Hippocampal formation (tissue), 2 donors: Measurements from ENCODE around the gene MLLT3.
"Not testable (repeated sequence)": the region's sequence is repeated elsewhere in the genome, so short reads cannot be mapped to it uniquely, and the experiment has no call there.

ENCODE experiments used
- DNase-seq, 2 donors: peaks; one replicate each; lab custom pipeline; 2025; lab: John Stamatoyannopoulos, UW

The MLLT3 gene

DNA sequence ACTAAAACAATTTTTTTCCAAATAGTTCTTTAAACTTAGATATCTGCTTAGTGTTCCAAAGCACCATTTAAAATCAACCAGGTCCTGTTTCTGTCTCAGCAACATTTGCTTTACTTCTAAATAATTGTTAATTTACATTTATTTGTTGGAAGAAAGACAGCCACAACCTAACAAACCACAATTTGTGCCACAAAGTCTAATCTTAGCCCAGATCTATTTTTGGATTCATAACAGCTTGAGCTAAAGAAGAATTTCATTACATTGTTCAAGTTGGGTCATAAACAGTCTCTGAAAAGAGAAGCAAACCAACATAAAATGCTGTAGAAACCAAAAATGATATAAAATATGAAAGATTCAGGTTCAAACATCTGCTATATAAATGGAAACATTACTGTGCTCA is 24.4 kb downstream of the MLLT3 start:
- no peak for DNase-seq

DNA sequence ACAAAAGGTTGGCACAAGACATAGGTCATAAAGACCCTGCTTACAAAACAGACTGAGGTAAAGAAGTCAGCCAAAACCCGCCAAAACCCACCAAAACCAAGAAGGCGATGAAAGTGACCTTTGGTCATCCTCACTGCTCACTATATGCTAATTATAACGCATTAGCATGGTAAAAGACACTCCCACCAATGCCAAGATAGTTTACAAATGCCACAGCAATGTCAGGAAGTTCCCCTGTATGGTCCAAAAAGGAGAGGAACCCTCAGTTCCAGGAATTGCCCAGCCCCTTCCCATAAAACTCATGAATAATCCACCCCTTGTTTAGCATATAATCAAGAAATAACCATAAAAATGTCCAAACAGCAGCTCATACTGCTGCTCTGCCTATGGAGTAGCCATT is 27.7 kb downstream of the MLLT3 start:
- DNase-seq = no peak

DNA sequence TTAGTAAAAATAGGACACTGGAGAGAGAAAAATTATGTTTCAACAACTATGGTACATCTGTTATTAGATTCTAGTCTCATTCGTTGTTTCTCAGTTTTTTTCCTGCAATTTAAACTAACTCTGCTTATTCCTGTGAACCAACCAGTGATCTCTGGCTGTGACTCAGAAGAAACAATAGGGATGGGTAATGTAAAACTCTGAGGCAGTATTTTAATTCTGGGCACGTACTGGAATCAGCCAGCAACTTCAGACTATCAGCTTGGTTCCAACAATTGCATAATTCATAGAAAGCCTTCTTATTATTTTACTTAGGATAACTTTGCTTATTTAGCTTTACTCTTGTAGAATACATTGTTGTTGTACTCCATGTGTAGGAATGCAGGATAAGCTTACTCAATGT is 28.8 kb downstream of the MLLT3 start:
- no peak for DNase-seq

DNA sequence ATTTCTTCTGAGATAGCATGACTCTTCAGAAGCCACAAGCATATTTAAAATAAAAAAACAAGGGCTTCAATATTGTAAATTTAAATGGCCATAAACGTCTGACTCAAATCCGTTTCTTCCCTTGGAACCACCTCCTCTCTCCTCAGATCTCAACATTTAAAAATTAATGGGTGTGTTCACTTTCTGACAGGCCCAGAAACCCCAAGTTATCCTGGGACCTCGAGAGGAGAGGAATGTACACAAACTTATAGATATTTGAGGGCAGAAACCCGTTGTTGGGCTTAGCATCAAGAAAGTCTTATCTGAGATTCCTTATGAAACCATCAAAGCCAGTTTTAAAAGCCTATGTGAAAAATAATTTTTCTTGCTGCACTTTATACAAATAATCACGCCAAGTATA is 29.2 kb downstream of the MLLT3 start:
- no peak for DNase-seq

DNA sequence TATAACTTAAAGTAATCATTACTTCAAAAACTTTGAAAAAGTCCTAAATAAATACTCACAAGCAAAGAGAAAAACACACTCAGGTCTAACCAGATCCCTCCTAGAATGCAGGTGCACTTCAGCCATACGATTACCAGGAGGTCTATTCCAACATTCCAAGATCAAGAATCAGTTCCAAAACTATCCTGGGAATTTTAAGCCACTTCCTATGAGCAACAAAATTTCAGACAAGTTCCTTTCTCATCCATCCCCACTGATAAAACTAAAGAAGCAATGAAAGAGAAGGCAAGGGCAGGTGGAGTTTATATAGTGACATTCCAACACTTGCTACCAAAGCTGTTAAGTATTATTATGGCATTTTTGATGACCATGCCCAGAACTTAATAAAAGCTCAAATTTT is 29.6 kb downstream of the MLLT3 start:
- DNase-seq = no peak

DNA sequence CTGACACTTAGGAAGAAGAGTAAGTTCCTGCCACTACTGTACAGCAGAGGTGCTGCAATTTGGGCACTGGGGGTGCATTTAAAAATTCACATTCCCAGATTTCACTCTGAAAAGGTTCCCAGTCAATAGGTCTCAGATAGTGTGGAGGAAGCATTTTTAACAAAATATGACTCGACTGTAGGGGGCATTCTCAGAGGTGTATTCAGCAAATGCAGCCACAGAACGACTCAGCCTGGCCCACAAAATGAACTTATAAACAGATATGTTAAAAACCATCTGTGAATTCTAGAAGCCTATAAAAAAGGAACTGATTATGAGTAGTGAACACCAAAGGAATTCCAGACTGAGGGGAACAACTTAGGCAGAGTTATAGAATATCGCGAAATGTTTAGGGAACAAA is 31.1 kb downstream of the MLLT3 start:
- no peak for DNase-seq

DNA sequence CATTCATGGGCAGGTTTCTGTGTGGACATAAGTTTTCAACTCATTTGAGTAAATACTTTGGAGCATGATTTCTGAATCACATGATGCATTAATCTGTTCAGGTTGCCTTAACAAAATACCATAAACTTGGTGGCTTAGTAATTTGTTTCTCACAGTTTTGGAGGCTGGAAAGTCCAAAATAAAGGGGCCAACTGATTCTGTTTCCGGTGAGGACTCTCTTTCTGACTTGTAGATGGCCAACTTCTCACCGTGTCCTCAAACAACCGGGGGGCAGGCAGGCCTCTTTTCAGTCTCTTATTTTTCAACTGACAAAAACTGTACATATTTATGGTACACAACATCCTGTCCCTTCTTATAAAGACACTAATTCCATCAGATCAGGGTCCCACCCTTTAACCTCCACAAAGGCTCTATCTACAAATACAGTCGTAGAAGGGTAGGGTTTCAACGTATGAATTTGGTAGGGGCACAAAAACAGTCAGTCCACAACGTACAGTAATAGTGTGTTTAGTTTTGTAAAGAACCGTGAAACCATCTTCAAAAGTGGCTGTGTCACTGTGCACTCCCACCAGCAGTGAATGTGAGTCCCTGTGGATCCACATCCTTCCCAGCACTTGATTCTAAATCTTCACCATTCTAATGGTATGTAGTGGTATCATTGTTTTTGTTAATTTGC is 37.2 kb downstream of the MLLT3 start:
- no peak for DNase-seq

DNA sequence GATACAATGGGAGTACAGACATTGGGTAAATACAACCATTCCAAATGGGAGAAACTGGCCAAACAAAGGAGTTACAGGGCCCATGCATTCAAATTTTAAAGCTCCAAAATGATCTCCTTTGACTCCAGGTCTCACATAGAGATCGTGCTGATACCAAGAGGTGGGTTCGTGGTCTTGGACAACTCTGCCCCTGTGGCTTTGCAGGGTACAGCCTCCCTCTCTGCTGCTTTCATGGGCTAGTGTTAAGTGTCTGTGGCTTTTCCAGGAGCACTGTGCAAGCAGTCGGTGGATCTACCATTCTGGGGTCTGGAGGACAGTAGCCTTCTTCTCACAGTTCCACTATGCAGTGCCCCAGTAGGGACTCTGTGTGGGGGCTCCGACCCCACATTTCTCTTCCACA is 39.2 kb downstream of the MLLT3 start:
- not testable (repeated sequence) for DNase-seq

DNA sequence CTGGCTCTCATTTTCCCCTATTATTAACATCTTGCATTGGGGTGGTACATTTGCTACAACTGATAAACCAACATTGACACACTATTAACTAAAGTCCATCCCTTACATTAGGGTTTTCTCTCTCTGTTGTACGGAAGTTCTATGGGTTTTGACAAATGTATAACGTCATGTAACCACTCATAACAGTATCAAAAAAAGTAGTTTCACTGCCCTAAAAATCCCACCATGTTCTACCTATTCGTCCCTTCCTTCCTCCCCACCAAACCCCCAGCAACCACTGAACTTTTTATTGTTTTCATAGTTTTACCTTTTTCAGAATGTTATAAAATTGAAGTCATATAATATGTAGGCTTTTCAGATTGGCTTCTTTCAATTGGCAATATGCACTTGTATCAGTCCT is 40.1 kb downstream of the MLLT3 start:
- DNase-seq = no peak

DNA sequence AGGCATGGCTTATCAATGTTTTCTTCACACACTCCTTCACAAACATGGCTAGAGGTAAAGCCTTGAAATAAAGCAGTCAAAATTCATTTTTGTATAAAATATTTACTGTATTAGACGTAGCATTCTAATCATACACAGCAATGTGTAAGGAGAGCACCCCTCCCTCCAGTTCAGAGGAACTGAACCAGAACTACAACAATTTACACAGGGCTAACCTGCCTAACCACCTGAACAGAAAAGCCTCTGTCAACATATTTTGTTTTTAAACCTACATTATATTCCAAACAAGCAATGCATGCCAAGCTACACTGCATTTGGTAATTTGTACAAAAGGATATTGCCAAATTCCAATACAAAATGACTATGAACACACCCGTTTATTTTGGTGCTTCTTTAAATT is 41.6 kb downstream of the MLLT3 start:
- no peak for DNase-seq

DNA sequence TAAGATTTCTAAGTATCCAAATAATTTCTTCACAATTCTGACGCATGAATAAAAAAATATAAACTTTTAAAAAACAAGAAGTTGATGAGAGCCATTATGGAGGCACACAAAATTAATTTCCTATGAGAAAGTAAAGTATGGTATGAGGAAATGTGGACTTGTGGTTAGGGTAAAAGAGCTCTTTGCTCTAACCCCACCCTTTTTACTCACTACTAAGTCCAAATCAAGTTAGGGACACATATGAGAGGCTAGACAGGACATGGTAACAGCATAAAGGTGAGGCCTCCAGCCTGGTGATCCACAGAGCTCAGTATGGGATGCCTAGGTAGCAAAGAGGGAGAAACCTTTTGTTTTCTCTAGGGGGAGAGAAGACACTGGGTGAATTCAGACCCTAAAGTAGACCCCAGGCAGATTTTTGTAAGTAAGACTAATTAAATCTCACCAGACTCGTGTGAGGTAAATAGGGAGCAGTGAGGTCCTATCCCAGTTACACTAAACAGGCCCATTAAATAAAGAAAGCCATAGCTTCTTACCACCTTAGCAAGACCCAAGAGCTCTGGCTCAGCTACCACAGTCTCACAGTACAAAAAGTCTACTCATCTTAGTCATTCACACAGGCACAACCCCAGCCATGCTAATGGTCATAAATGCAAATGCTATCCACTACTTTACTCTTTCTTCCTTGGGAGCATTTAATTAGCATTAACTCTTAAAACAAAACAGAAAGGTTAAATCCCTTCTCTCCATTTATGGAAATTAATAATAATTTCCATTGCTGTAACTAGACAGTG is 42.6 kb downstream of the MLLT3 start:
- DNase-seq = no peak

DNA sequence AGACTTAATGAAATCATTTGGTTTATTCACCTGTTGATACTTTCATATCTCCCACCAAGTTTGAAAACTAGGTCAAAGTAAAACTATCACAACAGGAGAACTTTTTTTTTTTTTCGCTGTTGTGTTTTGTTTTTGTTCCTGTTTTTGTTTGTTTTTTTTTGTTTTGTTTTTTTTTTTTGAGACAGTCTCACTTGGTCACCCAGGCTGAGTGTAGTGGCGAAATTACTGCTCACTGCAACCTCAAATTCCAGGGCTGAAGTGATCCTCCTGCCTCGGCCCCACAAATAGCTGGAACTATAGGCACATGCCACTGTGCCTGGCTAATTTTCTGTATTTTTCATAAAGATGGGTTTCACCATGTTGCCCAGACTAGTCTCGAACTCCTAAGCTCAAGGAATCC is 49.3 kb downstream of the MLLT3 start:
- no peak for DNase-seq

DNA sequence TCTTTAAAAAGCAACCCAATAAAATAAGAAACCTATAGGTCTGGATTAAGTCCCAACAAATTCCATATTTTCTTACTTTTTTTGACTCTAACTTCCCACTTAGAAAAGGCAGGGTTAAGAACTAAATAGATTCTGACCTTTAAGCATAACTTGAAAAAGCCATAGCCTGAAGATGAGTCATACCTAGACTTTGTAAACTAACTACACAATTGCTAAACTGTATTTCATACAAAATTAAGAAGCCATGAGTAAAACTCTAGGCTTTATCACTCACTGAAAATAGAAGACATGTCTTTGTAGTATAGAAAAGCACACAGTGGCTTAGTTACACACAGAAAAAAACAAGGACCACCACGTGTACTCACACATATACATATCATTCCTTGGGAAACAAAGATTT is 51.5 kb downstream of the MLLT3 start:
- DNase-seq = no peak

DNA sequence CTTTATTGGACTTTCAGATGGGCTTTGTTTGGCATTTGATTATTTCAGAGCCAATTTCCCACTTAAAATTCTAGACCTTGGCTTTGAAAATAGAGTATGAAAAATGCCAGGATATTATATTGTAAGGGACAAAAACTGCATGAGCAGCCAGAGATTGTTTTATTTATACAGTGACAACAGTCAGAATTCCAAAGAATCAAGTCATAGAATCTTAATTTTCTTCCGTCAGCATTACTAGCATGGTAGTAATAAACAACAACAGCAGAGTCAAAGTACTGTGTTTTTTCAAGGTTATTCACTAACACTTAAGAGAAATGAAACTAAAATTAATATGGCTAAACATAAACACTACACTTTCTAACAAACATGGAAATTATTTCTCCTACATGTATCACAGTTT is 52.2 kb downstream of the MLLT3 start:
- DNase-seq = no peak

DNA sequence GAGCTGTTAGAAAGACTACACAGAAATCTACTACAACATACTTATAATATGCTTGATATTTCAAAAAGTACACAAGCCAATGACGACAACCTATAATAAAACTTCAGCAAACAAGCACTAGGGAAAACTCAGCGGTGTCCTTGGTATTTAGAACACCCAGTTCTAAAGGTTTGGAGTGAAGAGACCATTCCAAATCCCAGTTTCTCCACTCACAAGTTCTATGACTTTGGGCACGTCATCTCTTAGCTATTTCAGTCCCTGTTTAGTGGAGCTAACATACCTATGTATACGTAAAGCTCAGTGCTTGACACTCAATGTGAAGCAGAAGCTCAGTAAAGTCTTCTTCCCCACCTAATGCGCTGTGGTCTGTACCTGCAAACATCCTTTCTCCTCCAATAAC is 52.8 kb downstream of the MLLT3 start:
- no peak for DNase-seq

DNA sequence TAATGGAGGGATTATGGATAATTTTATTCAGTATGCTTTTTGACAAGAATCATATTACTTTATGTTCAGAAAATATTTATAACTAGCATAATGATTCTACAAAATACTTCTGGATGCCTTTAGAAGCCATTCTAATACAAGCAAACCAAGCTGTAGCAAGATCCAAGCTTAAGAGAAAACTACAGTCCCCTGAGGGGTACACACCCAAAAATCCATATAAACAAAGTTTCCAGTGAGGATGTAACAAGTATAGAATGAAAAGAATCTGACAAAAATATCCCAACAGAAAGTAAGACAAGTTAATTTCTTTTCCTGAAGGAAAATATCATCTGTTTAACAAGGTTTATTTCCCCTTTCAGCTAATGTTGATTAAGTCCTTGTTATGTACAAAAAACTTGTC is 53.9 kb downstream of the MLLT3 start:
- no peak for DNase-seq

DNA sequence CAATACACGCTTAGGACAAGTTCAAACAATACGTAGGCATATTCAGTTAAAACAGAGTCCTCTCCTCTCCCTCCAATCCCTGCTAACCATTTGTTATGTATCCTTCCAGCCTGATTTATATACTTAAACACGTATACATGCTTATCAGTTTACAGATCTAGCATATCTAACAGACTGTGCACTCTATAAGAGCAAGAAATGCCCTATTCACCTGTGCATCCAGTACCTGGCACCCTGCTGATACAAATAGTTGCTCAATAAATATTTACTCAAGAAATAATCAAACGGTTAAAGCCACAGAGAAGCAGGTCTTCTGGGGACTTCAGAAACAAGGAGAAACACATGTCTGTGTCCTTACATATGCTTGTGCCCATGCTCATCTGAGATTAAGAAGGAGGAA is 55.9 kb downstream of the MLLT3 start:
- no peak for DNase-seq

DNA sequence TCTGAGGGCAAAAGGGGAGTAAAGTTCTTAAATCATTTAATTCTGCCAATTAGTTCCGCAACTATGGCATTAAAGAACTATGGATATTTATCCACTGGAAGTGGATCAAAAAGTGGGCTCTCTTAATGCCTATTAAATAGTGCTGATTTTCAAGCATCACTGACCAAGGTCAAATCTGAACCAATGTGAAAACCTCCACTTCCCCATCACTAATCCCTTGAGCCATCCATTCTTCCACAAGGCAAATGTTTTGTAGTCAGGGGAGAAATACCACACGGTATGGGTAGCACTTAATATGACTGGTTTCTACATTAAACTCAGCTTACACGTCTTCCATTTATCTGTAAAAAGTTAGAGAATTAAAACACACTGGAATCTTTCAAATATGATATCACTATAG is 57.6 kb downstream of the MLLT3 start:
- no peak for DNase-seq

DNA sequence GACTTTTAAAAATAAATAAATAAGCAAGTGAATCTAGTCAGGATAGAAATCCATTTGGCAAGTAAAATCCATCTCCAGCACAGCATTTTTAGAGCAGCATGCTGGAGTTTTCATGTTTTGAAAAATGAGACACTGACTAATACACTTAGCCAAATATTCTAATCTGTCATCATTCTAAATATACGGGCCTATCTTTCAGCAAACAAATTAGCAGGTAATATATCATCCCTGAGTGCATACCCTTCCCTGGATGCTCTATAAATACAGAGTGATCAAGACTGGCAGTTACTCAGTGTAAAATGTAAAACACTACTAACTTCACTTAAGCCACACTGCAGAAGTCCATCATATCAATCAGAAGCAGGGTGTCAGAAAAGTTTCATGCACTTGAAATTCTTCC is 58.4 kb downstream of the MLLT3 start:
- DNase-seq = no peak

DNA sequence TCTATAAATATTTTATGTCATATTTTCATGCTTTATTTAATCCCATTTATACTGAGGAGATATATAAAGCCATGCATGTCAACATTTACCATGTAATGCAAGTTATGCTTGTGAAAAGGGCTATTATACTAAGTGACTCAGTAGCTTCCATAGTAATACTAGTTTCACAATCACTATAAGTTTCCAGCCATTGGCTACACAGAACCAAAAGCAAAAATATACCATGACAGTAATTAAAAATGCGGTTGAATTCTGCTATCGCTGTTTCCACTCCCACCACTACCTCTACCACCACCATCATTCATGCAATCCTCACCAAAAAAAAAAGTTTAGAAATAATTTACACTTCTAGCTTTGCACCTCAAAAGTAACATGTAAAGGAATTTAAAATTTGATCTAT is 60.2 kb downstream of the MLLT3 start:
- DNase-seq = no peak

DNA sequence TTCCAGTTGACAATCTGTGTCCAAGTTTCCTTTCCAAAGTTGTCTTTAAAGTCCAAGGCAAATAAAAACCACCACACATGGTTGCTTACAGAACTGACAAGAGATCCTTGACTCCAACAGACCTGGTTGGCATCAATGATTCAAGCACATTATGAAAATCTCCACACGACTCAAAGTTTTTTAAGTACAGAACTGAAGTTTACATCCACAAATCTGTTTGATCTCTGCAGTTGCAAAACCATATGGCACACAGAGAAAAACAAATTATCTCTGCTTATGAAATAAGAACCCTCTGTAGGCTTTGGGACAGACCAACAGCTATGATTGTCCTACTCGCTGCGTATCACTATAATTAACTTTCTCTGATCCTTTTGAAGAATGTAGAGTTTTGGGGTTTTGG is 60.8 kb downstream of the MLLT3 start:
- DNase-seq = no peak

DNA sequence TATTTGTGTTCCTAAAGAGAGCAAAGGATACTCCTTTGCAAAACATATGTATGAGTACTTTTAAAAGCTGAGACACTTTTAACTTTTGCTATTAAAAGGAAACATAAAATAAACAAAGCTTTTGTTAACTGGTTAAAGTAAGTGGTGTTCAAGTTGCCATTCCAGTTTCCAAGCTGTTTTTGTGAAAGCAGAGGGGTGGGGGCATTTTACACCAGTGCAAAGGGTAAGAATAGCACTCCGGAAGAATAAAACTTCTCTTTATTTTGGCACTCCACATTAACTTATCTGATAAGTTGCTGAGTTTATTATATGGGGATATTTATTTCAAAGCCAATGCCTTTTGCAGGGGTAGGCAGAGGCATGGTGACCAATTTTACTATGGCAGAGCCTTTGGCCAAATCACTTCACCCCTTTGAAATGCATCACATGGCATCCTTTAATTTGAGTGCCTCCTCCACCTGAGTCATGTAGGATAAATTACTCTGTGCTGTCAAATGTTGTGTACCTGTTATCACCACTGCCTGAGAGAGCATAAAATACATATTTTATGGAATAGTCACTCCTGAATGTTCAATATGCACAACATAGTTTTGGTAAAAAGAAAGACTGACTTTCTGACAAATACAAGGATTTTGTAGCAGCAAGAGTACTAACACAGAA is 62.9 kb downstream of the MLLT3 start:
- DNase-seq = no peak

DNA sequence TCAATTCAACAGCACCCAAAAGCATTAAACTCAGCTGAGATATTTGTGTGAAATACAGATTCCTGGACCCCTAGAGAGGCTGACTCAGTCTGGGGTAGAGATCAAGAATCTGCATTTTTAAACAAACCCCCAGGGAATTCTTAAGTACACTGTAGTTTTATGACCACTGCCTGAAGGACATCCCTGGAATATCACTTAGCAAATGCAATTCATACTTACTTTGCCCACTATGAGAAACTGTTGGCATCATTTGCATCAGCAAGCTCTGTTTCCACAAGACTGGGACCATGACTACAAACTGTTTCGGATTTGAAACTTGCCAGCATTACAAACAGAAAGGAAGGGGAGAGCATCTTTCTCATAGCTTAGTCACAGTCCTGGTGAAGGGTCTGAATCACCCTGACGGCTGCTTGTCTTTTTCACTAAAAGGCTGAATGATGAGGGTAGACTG is 63.7 kb downstream of the MLLT3 start:
- DNase-seq = no peak
